ENCODE measurements around the gene XRCC5.

- no peak for TF ChIP-seq CTCF (IDR thresholded peaks at IDR 0.05; ENCODE audit: insufficient read depth, low read length, poor library complexity, severe bottlenecking)
- no peak for TF ChIP-seq EZH2phosphoT487 (conservative IDR thresholded peaks at IDR 0.05; ENCODE audit: low read length)
Observed at GRCh38 chr2:216235896-216236295, 126.7 kb downstream of the XRCC5 start.

All from SU-DHL-6 (cell line).